Ascending aorta (tissue), 2 donors: ENCODE data around the gene IL15. TPM values are rescaled to one million over a fixed set of nuclear protein-coding genes. Genes with fewer than 3 reads are reported as not detected.

Experiments used
- DNase-seq, 2 donors: peaks; one replicate each; pipeline ENCODE4 v3.0.0-alpha.2; 2019; ENCODE audit warnings: low spot score in 2 of 2
- H3K27ac ChIP-seq, 2 donors: fragments of 200-600 bp; sonication (generic); one replicate each; pipeline ENCODE4 v1.5.1; 2016 to 2017; ENCODE audit warnings: mild to moderate bottlenecking in 1 of 2
- H3K27me3 ChIP-seq: fragments of 200-600 bp; sonication (generic); one replicate; pipeline ENCODE4 v1.5.1; 2017
- H3K36me3 ChIP-seq, 2 donors: fragments of 200-600 bp; sonication (generic); one replicate each; pipeline ENCODE4 v1.5.1; 2016
- H3K4me1 ChIP-seq, 2 donors: fragments of 200-600 bp; sonication (generic); one replicate each; pipeline ENCODE4 v1.5.1; 2016 to 2017; ENCODE audit warnings: mild to moderate bottlenecking in 1 of 2
- H3K4me3 ChIP-seq, 2 donors: fragments of 200-600 bp; sonication (generic); one replicate each; pipeline ENCODE4 v1.5.1; 2016 to 2017; ENCODE audit warnings: mild to moderate bottlenecking in 1 of 2
- H3K9me3 ChIP-seq, 2 donors: fragments of 200-600 bp; sonication (generic); one replicate each; pipeline ENCODE4 v1.5.1; 2016
- CTCF ChIP-seq, 3 experiments: fragments of 200-600 bp in 2 of 3; fragments of 450-650 bp in 1 of 3; sonication (generic) in 2 of 3; IDR thresholded peaks; one replicate each; pipeline ENCODE4 v1.5.1; 2016 to 2019; ENCODE audit warnings: antibody characterized with exemption in 3 of 3, mild to moderate bottlenecking in 1 of 3, moderate library complexity in 1 of 3
- intact Hi-C: fragments of 100-400 bp; cut with DNase I; formaldehyde crosslinking; loops from one replicate; pipeline ENCODE4 v1.15.1; 2023
- total RNA-seq: library from RNA; depleted of rRNA; stranded (reverse); fragments of >200 nt; gene quantifications from one replicate; pipeline ENCODE4 v1.1.0, GENCODE V29; 2016

IL15 gene
- total RNA-seq, 1 donor from 2014 or later: 11.5 TPM

- TF ChIP-seq CTCF (IDR thresholded peaks at IDR 0.05): no peak
- Histone ChIP-seq H3K4me3 (no peak overlapping the region), H3K27ac (no peak overlapping the region), H3K36me3 (no peaks in the 10 kb centered on the region), H3K27me3 (no peaks in the 10 kb centered on the region), H3K4me1 (no peaks in the 10 kb centered on the region), H3K9me3 (no peaks in the 10 kb centered on the region)
- no peak for DNase-seq
- intact Hi-C loops: loop anchor here (10.0 kb wide), 1 partner anchor 744 kb away; no protein-coding TSS in a partner anchor
Measured at GRCh38 chr4:141630854-141631253, 5.5 kb upstream of the IL15 start.

- Histone ChIP-seq H3K4me3 (peak overlapping the region; percentile 88 to 94), H3K9me3 (no peaks in the 10 kb centered on the region), H3K27ac (peak overlapping the region; percentile 89 to 92), H3K36me3 (no peaks in the 10 kb centered on the region), H3K4me1 (peaks cover 0 to 9% of the 10 kb centered on the region in 2 donors), H3K27me3 (no peaks in the 10 kb centered on the region)
- no peak for DNase-seq
- intact Hi-C loops: loop anchor here (2.0 to 10.0 kb wide), 5 partner anchors 17 to 1547 kb away; partner anchors contain the start of gene USP38
- TF ChIP-seq CTCF (IDR thresholded peaks at IDR 0.05): no peak
Measured at GRCh38 chr4:141635736-141636081, 674 bp upstream of the IL15 start.

GRCh38 chr4:141636771-141637460 is 533 bp downstream of the IL15 start:
- DNase-seq: peak in 1 of 2 donors; percentile 73
- H3K36me3 ChIP-seq: no peaks in the 10 kb centered on the region
- peak overlapping the region; percentile 89 to 92 for H3K27ac ChIP-seq
- H3K27me3 ChIP-seq: no peaks in the 10 kb centered on the region
- peaks cover 0 to 9% of the 10 kb centered on the region in 2 donors for H3K4me1 ChIP-seq
- no peak for TF ChIP-seq CTCF (IDR thresholded peaks at IDR 0.05)
- no peaks in the 10 kb centered on the region for H3K9me3 ChIP-seq
- peak overlapping the region; percentile 88 to 94 for H3K4me3 ChIP-seq
- intact Hi-C loops: loop anchor here (2.0 to 10.0 kb wide), 5 partner anchors 16 to 1545 kb away; partner anchors contain the start of gene USP38

- H3K4me3 ChIP-seq: peak overlapping the region; percentile 88 to 94
- TF ChIP-seq CTCF (IDR thresholded peaks at IDR 0.05): no peak
- H3K9me3 ChIP-seq: no peaks in the 10 kb centered on the region
- H3K36me3 ChIP-seq: no peaks in the 10 kb centered on the region
- DNase-seq: no peak
- H3K4me1 ChIP-seq: peaks cover 0 to 9% of the 10 kb centered on the region in 2 donors
- peak overlapping the region; percentile 89 to 92 for H3K27ac ChIP-seq
- intact Hi-C loops: loop anchor here (2.0 to 10.0 kb wide), 5 partner anchors 15 to 1545 kb away; partner anchors contain the start of gene USP38
- no peaks in the 10 kb centered on the region for H3K27me3 ChIP-seq
Measured at GRCh38 chr4:141637565-141637964, 1.2 kb downstream of the IL15 start.

- intact Hi-C loops: loop anchor here (5.0 to 10.0 kb wide), 4 partner anchors 291 to 1544 kb away; partner anchors contain the start of gene USP38
- Histone ChIP-seq H3K4me3 (peak overlapping the region; percentile 88 to 94), H3K27ac (peak overlapping the region; percentile 27 to 89)
Measured at GRCh38 chr4:141638230-141638629, 1.8 kb downstream of the IL15 start.

More at GRCh38 chr4:141638230-141638629, 1.8 kb downstream of the IL15 start:
- DNase-seq: no peak
- H3K36me3 ChIP-seq: no peaks in the 10 kb centered on the region
- no peaks in the 10 kb centered on the region for H3K9me3 ChIP-seq
- H3K27me3 ChIP-seq: no peaks in the 10 kb centered on the region
- peaks cover 0 to 9% of the 10 kb centered on the region in 2 donors for H3K4me1 ChIP-seq
- no peak for TF ChIP-seq CTCF (IDR thresholded peaks at IDR 0.05)
